SK-N-SH (cell line): Measurements from ENCODE around the gene SOBP. TPM values are rescaled to one million over a fixed set of nuclear protein-coding genes. Genes with fewer than 3 reads are reported as not detected.

Experiments used
- CTCF ChIA-PET: fragments of 300-600, 350-600 bp; formaldehyde crosslinking; extraction: SDS; loops from one replicate; lab custom pipeline; 2021; lab: Yijun Ruan, JAX
- POLR2A ChIA-PET: fragments of 350-600 bp; sonication (Branson Sonifier 250); formaldehyde crosslinking; extraction: SDS; loops from one replicate; lab custom pipeline; 2020; ENCODE audit warnings: antibody characterized with exemption, inconsistent platforms; lab: Yijun Ruan, JAX
- DNase-seq: peaks from one replicate; pipeline ENCODE4 v3.0.0; 2012
- H2AFZ ChIP-seq: fragments of 200-600 bp; sonication (generic); 2 replicates; pipeline ENCODE4 v1.8.1; 2016; ENCODE audit warnings: antibody characterized with exemption, mild to moderate bottlenecking, low read depth
- H3F3A ChIP-seq: fragments of 200-600 bp; sonication (generic); replicated peaks from 2 replicates; pipeline ENCODE3; 2016; ENCODE audit warnings: antibody characterized with exemption, mild to moderate bottlenecking; ENCODE audit not compliant: insufficient read depth
- H3K27ac ChIP-seq, 2 experiments: fragments of 200-500 bp in 1 of 2; fragments of 200-600 bp in 1 of 2; sonication (Bioruptor generic) in 1 of 2; sonication (generic), shearing (Covaris generic) in 1 of 2; 2 replicates each; pipeline versions ENCODE4 v1.5.1 to v1.6.1; 2014 to 2016; ENCODE audit warnings: low read depth in 2 of 2, inconsistent platforms in 1 of 2, low read length in 1 of 2, mild to moderate bottlenecking in 1 of 2, mixed read lengths in 1 of 2
- H3K27me3 ChIP-seq: fragments of 200-600 bp; sonication (generic), shearing (Covaris generic); 2 replicates; pipeline ENCODE4 v1.6.1; 2016; ENCODE audit warnings: mixed run types; ENCODE audit not compliant: insufficient read depth
- H3K36me3 ChIP-seq, 2 experiments: fragments of 200-500 bp in 1 of 2; fragments of 200-600 bp in 1 of 2; sonication (Bioruptor generic) in 1 of 2; sonication (generic) in 1 of 2; replicated peaks in 1 of 2; 2 replicates each; pipeline versions ENCODE3 to v1.5.1; 2014 to 2016; ENCODE audit warnings: low read length in 1 of 2, mild to moderate bottlenecking in 1 of 2; ENCODE audit not compliant: insufficient read depth in 2 of 2, control insufficient read depth in 1 of 2
- H3K4me1 ChIP-seq, 2 experiments: fragments of 200-500 bp in 1 of 2; fragments of 200-600 bp in 1 of 2; sonication (Bioruptor generic) in 1 of 2; sonication (generic), shearing (Covaris generic) in 1 of 2; 2 replicates each; pipeline versions ENCODE4 v1.5.1 to v1.6.1; 2014 to 2016; ENCODE audit warnings: low read depth in 1 of 2, low read length in 1 of 2, mixed run types in 1 of 2; ENCODE audit not compliant: insufficient read depth in 2 of 2, control insufficient read depth in 1 of 2
- H3K4me2 ChIP-seq: fragments of 200-600 bp; sonication (generic), shearing (Covaris generic); 2 replicates; pipeline ENCODE4 v1.6.1; 2017; ENCODE audit warnings: mixed run types
- H3K4me3 ChIP-seq, 2 experiments: fragments of 200-500 bp in 1 of 2; fragments of 200-600 bp in 1 of 2; sonication (Bioruptor generic) in 1 of 2; sonication (generic), shearing (Covaris generic) in 1 of 2; 2 replicates each; pipeline versions ENCODE4 v1.5.1 to v1.8.1; 2014 to 2016; ENCODE audit warnings: low read depth in 2 of 2, inconsistent platforms in 1 of 2, low read length in 1 of 2, mild to moderate bottlenecking in 1 of 2, mixed read lengths in 1 of 2, moderate library complexity in 1 of 2
- H3K79me2 ChIP-seq: fragments of 200-600 bp; sonication (generic); 2 replicates; pipeline ENCODE4 v1.8.1; 2017; ENCODE audit warnings: mild to moderate bottlenecking; ENCODE audit not compliant: insufficient read depth
- H3K9ac ChIP-seq: fragments of 200-600 bp; sonication (generic); 2 replicates; pipeline ENCODE4 v1.6.1; 2017; ENCODE audit warnings: mixed run types
- H3K9me2 ChIP-seq: fragments of 200-600 bp; sonication (generic); 2 replicates; pipeline ENCODE4 v1.6.1; 2017; ENCODE audit warnings: mixed run types
- H3K9me3 ChIP-seq: fragments of 200-600 bp; sonication (generic); 2 replicates; pipeline ENCODE4 v1.6.1; 2017; ENCODE audit warnings: mixed run types, mild to moderate bottlenecking, moderate library complexity
- H4K20me1 ChIP-seq: fragments of 200-600 bp; sonication (generic); 2 replicates; pipeline ENCODE4 v1.6.1; 2017; ENCODE audit warnings: mild to moderate bottlenecking, mixed run types; ENCODE audit not compliant: insufficient read depth
- CHD2 ChIP-seq: fragments of 150-350 bp; IDR thresholded peaks from 2 replicates; pipeline ENCODE4 v1.6.1; 2018; ENCODE audit warnings: low read length; ENCODE audit not compliant: partially characterized antibody
- ELF1 ChIP-seq: IDR thresholded peaks from 2 replicates; pipeline ENCODE4 v1.4.0; 2012
- EP300 ChIP-seq, 2 experiments: IDR thresholded peaks; 2 replicates each; pipeline versions ENCODE4 v1.4.0 to v1.6.1; 2012; ENCODE audit warnings: borderline replicate concordance in 1 of 2, low read depth in 1 of 2, low read length in 1 of 2
- FOXJ3 ChIP-seq: sonication (generic); formaldehyde crosslinking; IDR thresholded peaks from 2 replicates; pipeline ENCODE4 v1.5.1; 2020; ENCODE audit warnings: mild to moderate bottlenecking, missing genetic modification reagents
- FOXM1 ChIP-seq: IDR thresholded peaks from 2 replicates; pipeline ENCODE4 v1.4.0; 2012; ENCODE audit warnings: low read depth, mild to moderate bottlenecking
- JUND ChIP-seq: IDR thresholded peaks from 2 replicates; pipeline ENCODE4 v1.4.0; 2012
- MEF2A ChIP-seq: IDR thresholded peaks from 2 replicates; pipeline ENCODE4 v1.4.0; 2012; ENCODE audit warnings: low read depth, borderline replicate concordance
- MXI1 ChIP-seq: IDR thresholded peaks from 2 replicates; pipeline ENCODE4 v1.6.1; 2012; ENCODE audit warnings: mild to moderate bottlenecking, low read depth, low read length, improper control_type of control experiment
- NFIC ChIP-seq: IDR thresholded peaks from 2 replicates; pipeline ENCODE4 v1.4.0; 2012; ENCODE audit warnings: borderline replicate concordance
- POLR2AphosphoS5 ChIP-seq: IDR thresholded peaks from 2 replicates; pipeline ENCODE4 v1.6.1; 2012; ENCODE audit warnings: low read depth, low read length
- RAD21 ChIP-seq: IDR thresholded peaks from 2 replicates; pipeline ENCODE4 v1.6.1; 2012; ENCODE audit warnings: mild to moderate bottlenecking, low read length
- RCOR1 ChIP-seq: fragments of 150-350 bp; IDR thresholded peaks from 2 replicates; pipeline ENCODE4 v1.6.1; 2017; ENCODE audit warnings: antibody characterized with exemption, low read length
- SMC3 ChIP-seq: IDR thresholded peaks from 2 replicates; pipeline ENCODE4 v1.6.1; 2012; ENCODE audit warnings: low read depth, low read length, improper control_type of control experiment
- YY1 ChIP-seq: IDR thresholded peaks from 2 replicates; pipeline ENCODE4 v1.4.0; 2012; ENCODE audit warnings: low read depth, mild to moderate bottlenecking
- WGBS: methylation state at CpG from one replicate; pipeline ENCODE4 v1.1.6; 2017; ENCODE audit warnings: low lambda C conversion rate; 5-methylcytosine and 5-hydroxymethylcytosine counted together
- polyA plus RNA-seq, 3 experiments: library from polyadenylated mRNA; depleted of rRNA; stranded (reverse); fragments of >200 nt; gene quantifications; 2 replicates each; pipeline ENCODE4 v1.2.3, GENCODE V29; 2012
- TF ChIP-seq, protein P1 (sequence below): fragments of 150-350 bp; IDR thresholded peaks from 2 replicates; pipeline ENCODE4 v1.6.1; 2017; ENCODE audit warnings: antibody characterized with exemption, low read length, low read depth, borderline replicate concordance
- TF ChIP-seq, protein P2 (sequence below): IDR thresholded peaks from 2 replicates; pipeline ENCODE4 v1.4.0; 2012; ENCODE audit warnings: low read depth, borderline replicate concordance
- TF ChIP-seq, protein P3 (sequence below): IDR thresholded peaks from 2 replicates; pipeline ENCODE4 v1.4.0; 2012; ENCODE audit warnings: low read depth
- TF ChIP-seq, protein P4 (sequence below): IDR thresholded peaks from 2 replicates; pipeline ENCODE4 v1.6.1; 2012; ENCODE audit warnings: mild to moderate bottlenecking, low read depth, low read length, moderate library complexity

The SOBP gene
- polyA plus RNA-seq, 1 of the 3 experiments (the other 2 are of a cell fraction), result 0.61 TPM

DNA sequence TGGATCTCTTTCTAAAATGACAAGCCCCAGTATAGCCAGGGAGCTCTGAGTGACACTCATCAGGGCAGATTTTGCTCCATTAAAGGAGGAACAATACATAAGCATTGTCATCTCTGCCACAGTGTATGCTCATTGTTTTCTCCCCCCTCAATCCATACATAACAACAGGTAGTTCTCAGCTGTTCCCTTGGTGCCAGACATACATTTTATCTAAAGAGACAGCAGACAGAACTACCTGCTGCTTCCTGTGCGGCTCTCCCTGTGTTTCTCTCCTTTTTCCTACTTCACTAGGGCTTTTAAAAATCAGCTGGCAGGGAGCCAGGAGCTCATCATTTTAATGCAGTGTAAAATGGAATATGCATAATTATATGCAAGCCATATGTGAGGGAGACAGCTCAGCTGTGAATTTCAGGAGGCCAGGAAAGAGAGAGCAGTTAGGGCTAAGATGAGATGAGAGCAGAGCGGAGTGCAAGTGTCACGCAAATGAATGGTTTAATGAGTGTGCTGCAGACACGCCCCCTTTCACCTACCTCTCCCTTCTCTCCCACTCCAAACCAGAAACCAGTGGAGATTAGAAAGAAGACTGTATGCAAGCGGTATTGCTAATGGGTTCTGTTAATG, 96.0 kb downstream of the SOBP start (continued):
- TF ChIP-seq, protein P1, sequence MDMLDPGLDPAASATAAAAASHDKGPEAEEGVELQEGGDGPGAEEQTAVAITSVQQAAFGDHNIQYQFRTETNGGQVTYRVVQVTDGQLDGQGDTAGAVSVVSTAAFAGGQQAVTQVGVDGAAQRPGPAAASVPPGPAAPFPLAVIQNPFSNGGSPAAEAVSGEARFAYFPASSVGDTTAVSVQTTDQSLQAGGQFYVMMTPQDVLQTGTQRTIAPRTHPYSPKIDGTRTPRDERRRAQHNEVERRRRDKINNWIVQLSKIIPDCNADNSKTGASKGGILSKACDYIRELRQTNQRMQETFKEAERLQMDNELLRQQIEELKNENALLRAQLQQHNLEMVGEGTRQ, result no peak
- no peak for TF ChIP-seq YY1
- no peak for TF ChIP-seq FOXJ3 (CRISPR knock-in tag)
- TF ChIP-seq SMC3, result no peak
- no peak for TF ChIP-seq CHD2
- no peak for TF ChIP-seq EP300 (IDR thresholded peaks at IDR 0.05; ENCODE audit: borderline replicate concordance in 1 of 2, low read depth in 1 of 2, low read length in 1 of 2)
- TF ChIP-seq ELF1, result no peak
- no peak for TF ChIP-seq FOXM1
- no peak for TF ChIP-seq MEF2A
- TF ChIP-seq RCOR1, result no peak
- TF ChIP-seq, all 33 proteins: peak for 0

DNA sequence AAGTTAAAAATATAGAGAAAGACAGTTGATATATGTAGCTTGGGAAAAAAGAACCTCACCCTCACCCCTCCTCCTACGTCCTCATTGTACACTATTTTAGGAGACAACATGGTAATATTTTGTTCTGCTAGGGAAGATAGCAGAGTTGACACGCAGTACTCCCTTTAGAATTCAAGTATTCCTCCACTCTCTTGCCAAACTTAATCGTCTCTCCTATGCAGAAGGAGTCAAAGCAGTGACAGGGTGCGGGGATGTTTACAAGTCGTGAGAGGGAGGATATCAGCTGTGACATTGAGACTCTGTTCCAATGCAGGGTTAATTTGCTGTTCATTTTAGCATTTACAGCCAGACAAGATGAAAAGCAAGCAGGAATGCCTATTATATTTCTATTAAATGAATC, 97.5 kb downstream of the SOBP start:
- Histone ChIP-seq H3K9me3 (no peaks in the 10 kb centered on the region), H2AFZ (no peak overlapping the region), H3K9ac (no peak overlapping the region), H3F3A (no peaks in the 10 kb centered on the region), H3K4me3 (no peak overlapping the region), H3K36me3 (no peaks in the 10 kb centered on the region), H3K9me2 (no peaks in the 10 kb centered on the region), H3K27ac (no peak overlapping the region), H3K4me2 (no peak overlapping the region), H3K4me1 (peaks cover 0 to 8% of the 10 kb centered on the region in 2 experiments; a peak in 2 of 4 replicates), H3K79me2 (no peaks in the 10 kb centered on the region), H3K27me3 (no peaks in the 10 kb centered on the region), H4K20me1 (no peaks in the 10 kb centered on the region)
- WGBS, result 63% methylated on average over 5 of the region's 5 CpGs
- CTCF ChIA-PET, result interaction anchor here (1.1 to 2.5 kb wide), 4 partner anchors 9 to 269 kb away, joined by 3 to 7 read pairs (median 5); no protein-coding TSS in a partner anchor
- TF ChIP-seq, protein P2, sequence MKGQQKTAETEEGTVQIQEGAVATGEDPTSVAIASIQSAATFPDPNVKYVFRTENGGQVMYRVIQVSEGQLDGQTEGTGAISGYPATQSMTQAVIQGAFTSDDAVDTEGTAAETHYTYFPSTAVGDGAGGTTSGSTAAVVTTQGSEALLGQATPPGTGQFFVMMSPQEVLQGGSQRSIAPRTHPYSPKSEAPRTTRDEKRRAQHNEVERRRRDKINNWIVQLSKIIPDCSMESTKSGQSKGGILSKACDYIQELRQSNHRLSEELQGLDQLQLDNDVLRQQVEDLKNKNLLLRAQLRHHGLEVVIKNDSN, result no peak
- TF ChIP-seq MXI1 (no peak), JUND (no peak)
- TF ChIP-seq, protein P3, sequence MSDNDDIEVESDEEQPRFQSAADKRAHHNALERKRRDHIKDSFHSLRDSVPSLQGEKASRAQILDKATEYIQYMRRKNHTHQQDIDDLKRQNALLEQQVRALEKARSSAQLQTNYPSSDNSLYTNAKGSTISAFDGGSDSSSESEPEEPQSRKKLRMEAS, result no peak
- POLR2A ChIA-PET, result no interaction called here
- DNase-seq, result no peak

DNA sequence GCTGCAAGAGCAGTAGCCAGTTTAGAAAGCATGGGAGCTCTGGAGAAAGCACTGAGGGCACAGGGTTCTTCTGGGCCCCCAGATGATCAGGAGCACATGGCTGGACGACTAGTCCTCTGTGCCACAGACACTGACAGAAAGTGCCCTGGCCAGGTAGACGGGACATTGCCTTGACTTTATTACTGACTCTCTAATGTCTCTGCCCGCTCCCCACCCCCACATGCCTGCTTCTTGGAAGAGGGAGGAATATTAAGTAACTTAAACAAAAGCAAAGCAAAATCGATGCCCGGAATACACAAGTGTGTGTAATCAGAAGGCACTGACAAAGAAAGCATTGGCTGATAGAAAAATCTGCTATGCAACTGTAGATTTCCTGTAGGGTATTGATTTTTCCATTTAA, 99.3 kb downstream of the SOBP start:
- POLR2A ChIA-PET, result no interaction called here
- CTCF ChIA-PET, result interaction anchor here (1.6 to 2.5 kb wide), 2 partner anchors 66 to 68 kb away, joined by 4 to 7 read pairs; no protein-coding TSS in a partner anchor
- Histone ChIP-seq H3K27me3 (no peaks in the 10 kb centered on the region), H3K4me1 (peaks cover 0 to 8% of the 10 kb centered on the region in 2 experiments; a peak in 2 of 4 replicates), H3K9me2 (no peaks in the 10 kb centered on the region), H4K20me1 (no peaks in the 10 kb centered on the region), H3K36me3 (no peaks in the 10 kb centered on the region), H3K4me3 (no peak overlapping the region), H3K9ac (no peak overlapping the region), H2AFZ (no peak overlapping the region), H3K9me3 (no peaks in the 10 kb centered on the region), H3K79me2 (no peaks in the 10 kb centered on the region), H3K27ac (no peak overlapping the region), H3K4me2 (no peak overlapping the region), H3F3A (no peaks in the 10 kb centered on the region)
- no peak for DNase-seq
- 79% methylated on average over 5 of the region's 5 CpGs for WGBS
- TF ChIP-seq, protein P2, result no peak
- no peak for TF ChIP-seq NFIC
- TF ChIP-seq, protein P1, result no peak
- TF ChIP-seq POLR2AphosphoS5, result no peak
- TF ChIP-seq, protein P3, result no peak
- TF ChIP-seq RAD21, result no peak
- TF ChIP-seq, protein P4, sequence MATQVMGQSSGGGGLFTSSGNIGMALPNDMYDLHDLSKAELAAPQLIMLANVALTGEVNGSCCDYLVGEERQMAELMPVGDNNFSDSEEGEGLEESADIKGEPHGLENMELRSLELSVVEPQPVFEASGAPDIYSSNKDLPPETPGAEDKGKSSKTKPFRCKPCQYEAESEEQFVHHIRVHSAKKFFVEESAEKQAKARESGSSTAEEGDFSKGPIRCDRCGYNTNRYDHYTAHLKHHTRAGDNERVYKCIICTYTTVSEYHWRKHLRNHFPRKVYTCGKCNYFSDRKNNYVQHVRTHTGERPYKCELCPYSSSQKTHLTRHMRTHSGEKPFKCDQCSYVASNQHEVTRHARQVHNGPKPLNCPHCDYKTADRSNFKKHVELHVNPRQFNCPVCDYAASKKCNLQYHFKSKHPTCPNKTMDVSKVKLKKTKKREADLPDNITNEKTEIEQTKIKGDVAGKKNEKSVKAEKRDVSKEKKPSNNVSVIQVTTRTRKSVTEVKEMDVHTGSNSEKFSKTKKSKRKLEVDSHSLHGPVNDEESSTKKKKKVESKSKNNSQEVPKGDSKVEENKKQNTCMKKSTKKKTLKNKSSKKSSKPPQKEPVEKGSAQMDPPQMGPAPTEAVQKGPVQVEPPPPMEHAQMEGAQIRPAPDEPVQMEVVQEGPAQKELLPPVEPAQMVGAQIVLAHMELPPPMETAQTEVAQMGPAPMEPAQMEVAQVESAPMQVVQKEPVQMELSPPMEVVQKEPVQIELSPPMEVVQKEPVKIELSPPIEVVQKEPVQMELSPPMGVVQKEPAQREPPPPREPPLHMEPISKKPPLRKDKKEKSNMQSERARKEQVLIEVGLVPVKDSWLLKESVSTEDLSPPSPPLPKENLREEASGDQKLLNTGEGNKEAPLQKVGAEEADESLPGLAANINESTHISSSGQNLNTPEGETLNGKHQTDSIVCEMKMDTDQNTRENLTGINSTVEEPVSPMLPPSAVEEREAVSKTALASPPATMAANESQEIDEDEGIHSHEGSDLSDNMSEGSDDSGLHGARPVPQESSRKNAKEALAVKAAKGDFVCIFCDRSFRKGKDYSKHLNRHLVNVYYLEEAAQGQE, result no peak
